Measurements from ENCODE around the gene FEN1. TPM values are rescaled to one million over a fixed set of nuclear protein-coding genes. Genes with fewer than 3 reads are reported as not detected.

FEN1 gene
- total RNA-seq, 4 donors from 2014 or later, result 5.0 to 10.2 (median 7.5) TPM

DNA sequence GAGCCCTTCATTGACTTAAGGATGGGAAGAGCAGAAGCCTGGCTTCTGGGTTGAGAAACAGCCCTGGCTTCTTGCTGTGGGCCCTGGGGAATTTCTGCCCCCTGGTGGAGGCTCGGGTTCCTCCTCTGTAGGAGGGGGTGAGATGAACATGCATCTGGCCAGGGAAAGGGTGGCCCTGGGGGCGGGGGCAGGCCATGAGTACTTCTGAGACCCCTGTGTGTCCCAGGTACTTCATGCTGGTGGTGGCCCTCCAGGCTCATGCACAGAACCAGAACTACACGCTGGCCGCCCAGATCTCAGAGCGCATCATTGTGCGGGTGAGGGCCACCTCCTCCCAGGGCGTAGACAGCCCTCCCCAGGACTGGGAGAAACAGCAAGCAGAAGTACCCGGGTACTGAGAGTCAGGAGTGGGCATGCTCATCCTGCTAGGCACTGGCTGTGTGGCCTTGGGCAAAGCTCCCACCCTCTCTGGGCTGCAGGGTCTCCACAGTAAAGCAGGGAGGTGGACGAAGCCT is 16.1 kb upstream of the FEN1 start:
- intact Hi-C loops (cut with DNase I), result no loop called here
- no peak overlapping the region for H3K27ac ChIP-seq (replicated peaks in 1 of 4)
- TF ChIP-seq POLR2AphosphoS5 (IDR thresholded peaks at IDR 0.05), result no peak
- TF ChIP-seq, protein P1, sequence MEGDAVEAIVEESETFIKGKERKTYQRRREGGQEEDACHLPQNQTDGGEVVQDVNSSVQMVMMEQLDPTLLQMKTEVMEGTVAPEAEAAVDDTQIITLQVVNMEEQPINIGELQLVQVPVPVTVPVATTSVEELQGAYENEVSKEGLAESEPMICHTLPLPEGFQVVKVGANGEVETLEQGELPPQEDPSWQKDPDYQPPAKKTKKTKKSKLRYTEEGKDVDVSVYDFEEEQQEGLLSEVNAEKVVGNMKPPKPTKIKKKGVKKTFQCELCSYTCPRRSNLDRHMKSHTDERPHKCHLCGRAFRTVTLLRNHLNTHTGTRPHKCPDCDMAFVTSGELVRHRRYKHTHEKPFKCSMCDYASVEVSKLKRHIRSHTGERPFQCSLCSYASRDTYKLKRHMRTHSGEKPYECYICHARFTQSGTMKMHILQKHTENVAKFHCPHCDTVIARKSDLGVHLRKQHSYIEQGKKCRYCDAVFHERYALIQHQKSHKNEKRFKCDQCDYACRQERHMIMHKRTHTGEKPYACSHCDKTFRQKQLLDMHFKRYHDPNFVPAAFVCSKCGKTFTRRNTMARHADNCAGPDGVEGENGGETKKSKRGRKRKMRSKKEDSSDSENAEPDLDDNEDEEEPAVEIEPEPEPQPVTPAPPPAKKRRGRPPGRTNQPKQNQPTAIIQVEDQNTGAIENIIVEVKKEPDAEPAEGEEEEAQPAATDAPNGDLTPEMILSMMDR (IDR thresholded peaks at IDR 0.05), result peak; percentile 23 to 57 (median 41)
- TF ChIP-seq EP300 (IDR thresholded peaks at IDR 0.05), result no peak
- DNase-seq (ENCODE audit: extremely low spot score), result no peak
- peak overlapping the region in 1 of 4 donors; percentile 36 for H3K4me3 ChIP-seq
- peaks cover 0 to 7% (median 0%) of the 10 kb centered on the region in 4 donors for H3K27me3 ChIP-seq
- 78% methylated on average over 7 of the region's 9 CpGs for WGBS
- peaks cover 9 to 15% (median 13%) of the 10 kb centered on the region in 4 donors for H3K4me1 ChIP-seq
- H3K36me3 ChIP-seq, result peaks cover 0 to 4% (median 0%) of the 10 kb centered on the region in 4 donors
- H3K9me3 ChIP-seq, result no peaks in the 10 kb centered on the region

DNA sequence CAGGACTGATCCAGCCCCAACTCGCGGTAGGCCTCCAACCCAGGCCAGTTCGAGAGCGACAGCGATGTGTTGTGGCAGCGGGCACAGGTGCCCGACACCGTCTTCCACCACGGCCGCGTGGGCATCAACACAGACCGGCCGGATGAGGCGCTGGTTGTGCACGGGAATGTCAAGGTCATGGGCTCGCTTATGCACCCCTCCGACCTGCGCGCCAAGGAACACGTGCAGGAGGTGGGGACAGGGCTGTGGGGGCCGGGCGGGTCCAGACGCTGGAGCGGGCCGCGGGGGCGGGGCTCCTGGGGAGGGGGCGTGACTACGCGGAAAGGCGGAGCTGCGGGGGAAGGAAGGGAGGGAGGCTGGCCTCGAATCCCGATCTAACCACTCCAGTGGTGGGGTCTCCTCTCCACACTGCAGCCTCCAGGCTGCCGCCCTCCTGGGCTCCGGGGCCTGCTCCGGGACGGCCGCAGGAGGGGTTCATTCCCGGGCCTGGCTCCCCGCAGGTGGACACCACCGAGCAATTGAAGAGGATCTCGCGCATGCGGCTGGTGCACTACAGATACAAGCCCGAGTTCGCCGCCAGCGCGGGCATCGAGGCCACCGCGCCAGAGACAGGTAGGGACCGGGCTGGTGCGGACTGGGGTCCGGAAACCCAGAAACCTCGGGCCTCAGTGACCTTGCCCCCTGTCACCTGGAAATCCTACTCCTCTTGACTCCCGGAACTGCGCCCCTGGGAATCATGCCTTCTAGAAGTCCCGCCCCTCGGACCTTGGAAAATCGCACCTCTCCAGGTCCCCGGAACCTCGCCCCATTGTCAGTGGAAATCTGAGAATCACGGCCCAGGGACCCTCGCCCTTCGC is 15.2 kb upstream of the FEN1 start:
- no peak overlapping the region for H3K27ac ChIP-seq (replicated peaks in 1 of 4)

DNA sequence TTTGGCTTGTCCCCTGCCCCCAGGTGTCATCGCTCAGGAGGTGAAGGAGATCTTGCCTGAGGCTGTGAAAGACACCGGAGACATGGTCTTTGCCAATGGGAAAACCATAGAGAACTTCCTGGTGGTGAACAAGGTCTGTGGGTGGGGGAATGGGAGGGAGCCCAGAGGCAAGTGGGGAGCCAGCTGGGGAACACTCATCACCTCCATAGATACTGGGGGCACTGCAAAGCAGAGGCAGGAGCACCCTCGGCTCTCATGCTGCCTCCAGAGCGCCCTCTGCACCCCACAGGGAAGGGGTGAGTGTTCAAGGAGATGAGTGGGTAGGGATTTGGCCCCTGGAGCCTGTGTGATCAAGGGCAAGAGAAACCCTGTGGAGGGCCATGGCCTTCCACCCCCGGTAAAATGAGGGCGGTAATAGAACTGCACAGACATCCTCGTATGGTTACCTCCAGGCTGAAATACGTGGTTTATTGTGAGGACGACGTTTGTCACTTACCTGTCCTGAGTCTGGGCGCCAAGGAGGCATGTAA is 14.3 kb upstream of the FEN1 start:
- H3K27me3 ChIP-seq, result peaks cover 0 to 7% (median 0%) of the 10 kb centered on the region in 4 donors
- intact Hi-C loops (cut with DNase I), result no loop called here
- peaks cover 0 to 16% (median 9%) of the 10 kb centered on the region in 4 donors for H3K36me3 ChIP-seq
- no peaks in the 10 kb centered on the region for H3K9me3 ChIP-seq
- WGBS, result 87% methylated on average over 11 of the region's 11 CpGs
- H3K4me1 ChIP-seq, result peaks cover 9 to 15% (median 13%) of the 10 kb centered on the region in 4 donors
- no peak for TF ChIP-seq EP300 (IDR thresholded peaks at IDR 0.05)
- TF ChIP-seq, protein P1 (IDR thresholded peaks at IDR 0.05), result no peak
- H3K27ac ChIP-seq (replicated peaks in 1 of 4), result no peak overlapping the region
- no peak overlapping the region for H3K4me3 ChIP-seq
- DNase-seq (ENCODE audit: extremely low spot score), result no peak

More for the DNA sequence above, 15.2 kb upstream of the FEN1 start:
- TF ChIP-seq EP300 (IDR thresholded peaks at IDR 0.05) (no peak), POLR2AphosphoS5 (IDR thresholded peaks at IDR 0.05) (no peak), POLR2A (IDR thresholded peaks at IDR 0.05; ENCODE audit: low read depth) (no peak)
- TF ChIP-seq, protein P1 (IDR thresholded peaks at IDR 0.05), result no peak
- Histone ChIP-seq H3K4me1 (peaks cover 9 to 15% (median 13%) of the 10 kb centered on the region in 4 donors), H3K27me3 (peaks cover 0 to 7% (median 0%) of the 10 kb centered on the region in 4 donors), H3K36me3 (peaks cover 0 to 7% (median 3%) of the 10 kb centered on the region in 4 donors), H3K4me3 (peak overlapping the region; percentile 24 to 46 (median 38)), H3K9me3 (no peaks in the 10 kb centered on the region)
- 56% methylated on average over 22 of the region's 67 CpGs for WGBS
- DNase-seq (ENCODE audit: extremely low spot score), result no peak
- intact Hi-C loops (cut with DNase I), result no loop called here

DNA sequence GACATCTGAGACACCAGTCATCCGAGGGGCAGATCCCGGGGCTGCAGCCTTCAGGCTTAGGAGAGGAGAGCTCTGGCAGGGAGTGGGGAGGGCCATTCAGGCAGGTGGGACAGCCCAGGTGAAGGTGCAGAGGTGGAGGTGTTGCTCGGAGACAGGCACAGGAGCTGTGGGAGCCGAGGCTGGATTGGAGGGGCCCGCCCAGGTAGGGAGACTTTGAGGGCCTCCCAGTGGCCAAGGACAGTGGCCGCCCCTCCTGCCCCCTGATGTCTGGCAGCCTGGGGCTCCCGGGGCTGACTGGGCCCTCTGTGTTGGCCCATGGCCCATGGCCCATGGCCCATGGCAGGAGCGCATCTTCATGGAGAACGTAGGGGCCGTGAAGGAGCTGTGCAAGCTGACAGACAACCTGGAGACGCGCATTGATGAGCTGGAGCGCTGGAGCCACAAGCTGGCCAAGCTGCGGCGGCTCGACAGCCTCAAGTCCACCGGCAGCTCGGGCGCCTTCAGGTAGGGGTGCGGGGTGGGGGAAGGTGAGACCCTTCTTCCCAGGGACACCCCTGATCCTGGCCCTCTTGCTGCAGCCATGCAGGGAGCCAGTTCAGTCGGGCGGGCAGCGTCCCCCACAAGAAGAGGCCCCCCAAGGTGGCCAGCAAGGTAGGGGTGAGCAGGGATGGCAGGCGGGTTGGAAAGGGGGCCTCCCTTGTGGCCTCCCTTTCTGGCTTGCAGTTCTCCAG is 13.6 kb upstream of the FEN1 start:
- H3K36me3 ChIP-seq, result peaks cover 0 to 23% (median 14%) of the 10 kb centered on the region in 4 donors

More for the DNA sequence above, 13.6 kb upstream of the FEN1 start:
- TF ChIP-seq, protein P1 (IDR thresholded peaks at IDR 0.05), result no peak
- TF ChIP-seq EP300 (IDR thresholded peaks at IDR 0.05) (no peak), POLR2AphosphoS5 (IDR thresholded peaks at IDR 0.05) (no peak), POLR2A (IDR thresholded peaks at IDR 0.05; ENCODE audit: low read depth) (no peak)
- Histone ChIP-seq H3K4me1 (peaks cover 9 to 15% (median 13%) of the 10 kb centered on the region in 4 donors), H3K27ac (replicated peaks in 1 of 4) (no peak overlapping the region), H3K27me3 (peaks cover 0 to 7% (median 0%) of the 10 kb centered on the region in 4 donors), H3K4me3 (no peak overlapping the region), H3K9me3 (no peaks in the 10 kb centered on the region)
- WGBS, result 60% methylated on average over 5 of the region's 24 CpGs
- DNase-seq (ENCODE audit: extremely low spot score), result no peak
- intact Hi-C loops (cut with DNase I), result no loop called here

Data from esophagus muscularis mucosa (tissue), 4 donors.